GM12801 (cell line): ENCODE measurements around the gene SEM1.

Experiments
- CTCF ChIP-seq: IDR thresholded peaks from one replicate; pipeline ENCODE4 v1.5.1; 2011; ENCODE audit warnings: control low read depth; ENCODE audit not compliant: insufficient read length; ENCODE audit errors: extremely low read depth

SEM1 gene

GRCh38 chr7:96699219-96699871, 10.3 kb downstream of the SEM1 start:
- no peak for TF ChIP-seq CTCF

GRCh38 chr7:96697822-96698221, 11.8 kb downstream of the SEM1 start:
- no peak for TF ChIP-seq CTCF

GRCh38 chr7:96695581-96695980, 14.1 kb downstream of the SEM1 start:
- no peak for TF ChIP-seq CTCF

- no peak for TF ChIP-seq CTCF
Observed at GRCh38 chr7:96694082-96694481, 15.6 kb downstream of the SEM1 start.

GRCh38 chr7:96691702-96692101, 17.9 kb downstream of the SEM1 start:
- TF ChIP-seq CTCF = no peak

GRCh38 chr7:96689414-96689813, 20.2 kb downstream of the SEM1 start:
- TF ChIP-seq CTCF = no peak

GRCh38 chr7:96686305-96686704, 23.3 kb downstream of the SEM1 start:
- no peak for TF ChIP-seq CTCF

- no peak for TF ChIP-seq CTCF
Observed at GRCh38 chr7:96685755-96686154, 23.9 kb downstream of the SEM1 start.
